HUDEP-2 (cell line): ENCODE results near the gene SH3TC2.

ENCODE experiments used
- DNase-seq, 76 experiments: peaks; one replicate each; lab custom pipeline; 2025; ENCODE audit not compliant: unreplicated experiment in 76 of 76; lab: John Stamatoyannopoulos, UW

Gene SH3TC2

DNA sequence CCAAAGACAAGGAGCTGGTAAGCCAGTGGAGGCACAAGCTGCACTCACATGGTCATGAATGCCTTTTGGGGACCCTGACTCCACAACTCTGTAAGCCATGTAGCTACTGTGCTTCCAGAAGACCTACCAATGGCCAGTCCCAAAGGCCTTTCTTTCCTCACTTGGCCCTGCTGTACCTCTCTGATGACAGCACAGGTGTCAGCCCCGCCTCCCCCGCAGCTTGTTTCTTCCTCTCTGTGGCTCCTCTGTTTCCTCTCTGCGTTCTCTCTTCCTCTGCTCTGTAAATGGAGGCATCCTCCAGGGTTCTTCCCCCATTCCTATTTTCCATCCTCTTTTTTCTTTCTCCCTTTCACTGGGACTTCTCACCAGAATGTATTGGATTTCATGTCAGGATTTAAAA lies 26.7 kb downstream of the SH3TC2 start:
- no peak for DNase-seq

DNA sequence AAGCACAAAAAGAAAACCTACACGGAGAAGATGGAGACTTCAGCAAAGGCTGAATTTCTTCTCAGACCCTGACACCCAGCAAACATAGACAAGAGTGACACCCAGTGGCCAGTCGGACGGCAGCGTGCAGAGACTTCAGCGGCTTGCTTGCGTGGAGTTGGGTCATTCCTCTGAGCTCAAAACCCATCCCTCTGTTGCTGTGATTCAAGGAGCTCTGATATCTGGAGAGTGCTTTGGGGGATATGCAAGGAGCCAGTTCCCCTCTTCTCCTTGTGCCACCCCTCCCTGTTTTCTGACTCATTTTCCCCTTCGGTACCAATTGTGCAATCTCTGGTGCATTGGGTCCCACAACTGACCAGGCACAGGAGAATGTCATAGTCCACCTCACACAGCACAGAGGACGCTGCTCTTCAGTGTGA lies 27.5 kb downstream of the SH3TC2 start:
- peak in 66 of 76 experiments; percentile 3 to 74 (median 48) for DNase-seq

DNA sequence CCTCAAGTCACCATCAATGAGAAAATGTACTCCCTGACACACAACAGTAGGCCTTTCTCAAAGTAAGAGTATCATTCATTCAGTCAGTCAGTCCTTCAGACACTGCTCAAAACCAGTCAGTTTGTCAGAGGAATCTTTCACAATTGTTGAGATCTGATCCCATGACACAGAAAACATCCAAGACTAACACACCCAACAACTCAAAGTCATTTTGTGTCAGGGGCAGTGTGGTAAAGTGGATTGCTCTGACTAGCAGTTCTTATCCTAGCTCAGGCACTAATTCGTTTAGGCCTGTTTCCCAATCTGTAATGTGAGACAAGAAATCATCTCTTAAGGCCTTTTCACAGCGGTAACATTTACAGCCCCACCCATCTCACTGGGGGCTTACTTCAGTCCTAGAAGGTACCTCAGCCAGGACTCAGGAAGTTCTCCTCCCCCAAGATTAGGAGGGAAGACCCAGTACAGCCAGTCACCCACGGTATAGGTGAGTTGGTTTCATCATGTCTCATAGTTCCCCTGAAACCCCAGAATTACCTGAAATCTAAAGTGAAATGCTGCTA lies 31.9 kb downstream of the SH3TC2 start:
- no peak for DNase-seq

DNA sequence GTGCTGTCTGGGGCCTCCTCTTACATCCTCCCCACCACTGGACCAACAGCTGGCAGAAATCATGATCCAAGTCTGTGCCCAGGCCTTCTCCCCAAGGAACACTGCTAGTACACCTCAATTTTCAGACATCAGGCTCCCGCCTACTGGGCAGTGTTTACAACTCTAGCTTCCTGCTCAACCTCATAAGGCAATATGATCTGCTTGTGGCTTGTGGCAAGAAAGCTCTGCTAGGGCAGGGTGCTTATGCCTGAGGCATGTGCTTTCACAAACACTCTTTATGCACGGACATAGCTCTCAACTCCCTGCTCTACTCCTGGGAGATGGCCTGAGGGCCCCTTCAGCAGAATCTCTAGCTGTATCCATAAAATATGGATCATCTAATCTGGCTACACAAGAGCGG lies 32.5 kb downstream of the SH3TC2 start:
- DNase-seq: no peak

DNA sequence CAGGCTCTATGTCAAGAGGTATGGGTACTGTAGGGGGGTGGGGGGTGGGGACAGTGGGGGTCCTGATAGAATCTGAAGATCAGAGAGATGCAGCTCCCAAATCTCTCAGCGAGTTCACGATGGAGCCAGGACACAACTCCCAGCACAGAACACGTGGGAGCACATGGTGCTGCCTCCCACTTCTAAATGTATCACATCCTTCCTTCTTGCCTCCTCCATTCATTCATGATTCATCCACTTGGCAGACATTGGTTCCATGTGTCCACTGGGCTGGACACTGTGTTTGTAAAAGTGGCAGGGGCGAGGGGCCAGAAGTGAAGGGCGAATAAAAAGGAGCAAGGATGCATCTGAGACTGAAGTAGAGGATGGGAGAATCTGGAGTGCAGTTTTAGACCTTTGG lies 33.9 kb downstream of the SH3TC2 start:
- no peak for DNase-seq

DNA sequence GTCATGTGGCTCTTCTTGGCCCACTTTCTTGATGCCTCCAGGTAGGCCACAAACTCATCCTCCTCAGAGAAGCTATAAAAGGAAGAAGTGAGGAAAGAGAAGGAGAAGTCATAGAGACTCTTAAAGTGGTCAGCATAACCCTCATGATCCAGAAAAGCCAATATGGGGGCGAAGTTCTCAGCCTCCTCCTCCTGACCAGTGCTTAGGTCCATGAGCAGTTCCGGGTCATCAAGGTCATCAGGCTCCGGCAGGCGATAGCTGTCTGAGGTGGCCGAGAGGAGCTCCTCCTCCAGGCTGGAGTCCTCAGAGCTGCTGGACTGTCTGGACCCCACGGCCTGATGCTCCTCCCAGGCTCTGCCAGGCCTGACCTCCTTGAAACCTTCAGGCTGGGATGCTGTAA lies 34.7 kb downstream of the SH3TC2 start:
- no peak for DNase-seq

DNA sequence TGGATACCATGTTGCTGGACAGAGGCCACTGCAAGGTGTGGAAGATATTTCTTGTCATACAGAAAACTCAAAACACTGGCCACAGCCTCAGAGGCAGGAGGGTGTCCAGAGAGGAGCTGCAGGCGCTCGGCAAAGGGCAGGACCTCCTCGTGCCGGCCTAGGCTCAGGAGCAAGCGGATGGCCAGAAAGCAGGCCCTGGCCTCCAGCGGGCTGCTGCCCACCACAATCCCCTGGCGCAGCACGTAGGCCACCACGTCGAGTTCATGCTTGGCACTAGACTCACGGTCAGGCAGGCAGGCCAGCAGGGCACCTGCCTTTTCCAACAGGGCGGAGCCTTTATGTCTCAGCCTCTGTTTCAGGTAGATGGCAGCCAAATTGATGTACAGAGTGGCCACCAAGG lies 35.2 kb downstream of the SH3TC2 start:
- no peak for DNase-seq

DNA sequence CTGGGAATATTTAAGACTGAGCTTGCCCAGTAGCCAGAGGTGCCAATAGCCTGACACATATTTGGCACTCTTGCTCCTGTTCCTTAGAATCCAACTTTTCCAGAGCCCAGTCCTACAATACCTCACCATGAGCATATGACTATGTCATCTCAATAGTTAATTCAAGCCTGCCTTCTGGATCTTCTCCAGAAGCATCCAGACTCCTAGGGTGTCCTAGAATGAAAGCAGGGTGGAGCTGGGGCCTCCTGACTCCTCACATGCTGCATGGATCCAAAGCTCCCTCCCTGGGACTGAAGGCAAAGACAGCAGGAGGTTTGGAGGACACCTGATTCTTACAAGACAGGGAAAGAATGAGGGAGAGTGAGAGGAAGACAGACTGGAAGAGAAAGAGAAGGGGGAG lies 37.9 kb downstream of the SH3TC2 start:
- no peak for DNase-seq

DNA sequence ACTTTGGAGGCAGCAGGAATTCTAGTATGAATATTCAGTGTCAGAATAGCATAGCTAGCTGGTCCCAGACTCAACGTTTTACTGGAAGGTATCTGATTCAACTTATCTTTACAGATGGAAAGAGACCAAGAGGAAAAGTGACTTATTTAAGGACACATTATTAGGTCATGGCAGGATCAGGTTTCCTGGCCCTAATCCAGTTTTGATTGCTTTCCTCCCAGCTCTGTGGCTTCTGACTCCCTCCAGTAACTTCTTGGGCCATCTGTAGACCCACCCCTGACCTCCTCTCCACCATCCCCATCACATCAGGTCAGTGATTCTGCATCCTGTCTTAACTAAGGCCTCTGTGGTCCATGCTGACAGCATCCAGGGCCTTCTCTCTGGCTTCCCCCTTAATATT lies 38.4 kb downstream of the SH3TC2 start:
- no peak for DNase-seq

DNA sequence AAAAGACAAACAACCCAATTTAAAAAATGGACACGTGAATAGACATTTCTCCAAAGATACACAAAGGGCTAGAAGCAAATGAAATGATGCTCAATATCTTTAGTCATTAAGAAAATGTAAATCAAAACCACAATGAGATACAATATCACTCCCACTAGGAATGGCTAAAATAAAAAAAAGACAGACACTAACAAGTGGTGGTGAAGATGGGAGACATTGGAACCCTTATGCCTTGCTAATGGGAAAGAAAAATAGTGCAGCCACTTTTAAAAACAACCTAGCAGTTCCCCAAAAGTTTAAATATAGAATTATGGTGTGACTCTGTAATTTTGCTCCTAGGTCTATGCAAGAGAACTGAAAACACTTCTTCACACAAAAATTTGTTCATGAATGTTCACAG lies 40.7 kb downstream of the SH3TC2 start:
- DNase-seq: no peak

DNA sequence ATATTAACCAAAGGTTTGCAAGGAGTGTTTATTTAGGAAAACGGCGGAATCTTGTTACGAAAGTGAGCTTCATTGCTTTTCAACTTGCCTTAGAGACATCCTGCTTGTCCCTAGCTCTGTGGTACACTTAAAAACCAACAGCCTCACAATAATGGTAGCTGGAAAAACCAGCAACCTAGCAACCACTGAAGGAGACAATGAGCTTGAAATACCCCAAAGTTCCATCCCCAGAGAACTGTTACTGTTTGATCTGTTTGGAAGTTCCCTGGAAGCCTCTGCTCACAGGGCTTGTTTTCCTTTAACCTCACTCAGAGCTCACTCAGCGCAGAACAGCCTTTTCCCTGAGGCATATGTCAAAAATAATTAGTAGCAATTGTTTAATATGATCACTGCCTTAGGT lies 43.2 kb downstream of the SH3TC2 start:
- DNase-seq: no peak

DNA sequence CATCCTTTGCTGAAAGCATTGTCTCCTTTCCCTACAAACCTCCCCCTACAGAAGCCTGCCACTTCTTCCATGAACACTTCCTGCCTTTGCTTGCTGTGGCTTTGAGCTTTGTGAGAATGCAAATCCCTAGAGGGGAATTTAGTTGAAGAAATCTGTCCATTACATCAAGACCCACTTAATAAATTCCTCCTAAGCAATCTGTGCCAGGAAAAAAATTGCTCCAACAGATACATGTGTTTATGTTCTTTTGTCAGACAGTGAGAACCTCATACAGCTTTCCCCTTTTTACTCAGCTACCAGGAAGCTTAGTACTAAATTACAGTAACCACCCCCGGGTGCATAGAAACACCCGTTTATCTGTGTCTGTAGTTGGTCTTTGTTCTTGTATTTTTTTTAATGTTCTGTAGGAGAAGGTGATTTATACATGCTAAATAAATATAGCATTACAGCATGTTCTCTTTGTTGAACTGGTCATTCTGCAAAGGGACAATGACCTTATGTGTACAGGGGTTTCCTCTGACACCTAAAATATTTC lies 43.9 kb downstream of the SH3TC2 start:
- no peak for DNase-seq

DNA sequence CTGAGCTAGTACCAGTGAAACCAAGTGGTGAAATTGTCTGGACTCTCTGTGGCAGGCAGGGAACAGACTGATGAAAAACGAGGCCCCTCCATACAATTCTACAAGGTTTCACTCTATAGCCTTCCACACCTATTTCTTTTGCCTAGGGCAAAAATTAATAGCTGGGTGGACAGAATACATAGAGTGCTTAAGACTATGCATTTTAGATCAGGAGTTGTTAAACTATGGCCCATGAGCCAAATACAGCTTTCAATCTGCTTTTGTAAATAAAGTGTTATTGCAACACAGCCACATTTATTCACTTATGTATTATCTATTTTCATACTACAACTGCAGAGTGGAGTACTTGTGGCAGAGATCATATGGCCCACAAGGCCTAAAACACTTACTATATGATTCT lies 45.2 kb downstream of the SH3TC2 start:
- no peak for DNase-seq

DNA sequence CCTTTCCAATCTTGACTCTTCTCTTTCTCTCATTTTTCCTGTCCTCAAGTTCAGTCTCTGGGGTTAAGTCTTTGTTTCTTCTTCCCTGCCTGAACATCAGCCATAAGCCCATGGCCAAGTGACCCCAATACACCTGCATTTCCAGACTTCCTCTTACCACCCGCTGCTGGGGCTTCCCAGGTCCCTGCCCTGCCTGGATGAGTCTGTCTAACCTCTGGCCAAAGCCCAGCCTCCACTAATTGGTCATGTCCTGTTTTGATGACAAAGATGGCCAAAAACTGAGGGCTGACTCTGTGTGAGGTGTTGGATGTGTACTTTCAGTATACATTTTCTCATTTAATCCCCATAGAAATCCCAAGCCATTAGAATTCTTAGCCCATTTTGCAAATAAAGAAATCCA lies 47.3 kb downstream of the SH3TC2 start:
- DNase-seq: no peak

DNA sequence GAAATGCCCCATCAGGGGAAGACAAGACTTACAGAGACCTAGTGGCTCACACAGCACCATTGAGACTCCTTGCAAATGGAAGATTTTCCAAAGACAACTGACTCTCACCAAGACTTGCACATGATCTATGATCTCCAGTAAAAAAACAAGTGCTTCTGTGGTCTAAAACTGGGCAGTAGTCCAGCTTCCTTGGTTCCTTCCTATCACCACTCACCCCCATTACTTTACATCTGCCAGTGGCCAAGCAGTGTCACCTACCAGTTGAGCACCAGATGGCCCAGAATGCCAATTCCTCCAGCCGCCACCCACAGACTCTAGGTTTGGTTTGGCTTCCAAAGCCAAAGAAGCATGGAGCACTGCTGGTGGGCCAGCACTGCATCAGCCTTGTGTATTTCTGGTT lies 47.7 kb downstream of the SH3TC2 start:
- peak in 9 of 76 experiments; percentile 1 to 27 (median 8) for DNase-seq

DNA sequence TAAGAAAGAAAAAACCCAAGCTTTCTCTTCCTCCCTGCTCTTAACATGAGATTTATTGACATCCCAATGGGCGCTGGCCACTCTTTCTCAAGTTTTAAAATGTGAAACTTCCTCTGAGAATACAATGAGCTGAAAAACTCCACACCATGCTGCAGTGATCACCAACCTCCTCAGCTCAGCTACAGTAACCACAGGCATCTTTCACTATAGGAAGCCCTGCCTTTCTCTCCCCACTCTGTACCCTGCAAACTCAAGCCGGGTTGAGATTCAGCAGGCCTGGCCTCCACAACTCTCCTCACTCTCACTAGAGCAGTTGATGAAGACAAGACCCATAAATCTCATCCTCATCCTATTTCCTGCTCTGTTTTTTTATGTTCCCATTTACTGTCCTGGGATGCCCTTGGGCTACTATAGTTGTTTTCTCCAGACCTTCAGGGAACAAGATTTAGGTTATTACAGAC lies 48.3 kb downstream of the SH3TC2 start:
- no peak for DNase-seq

DNA sequence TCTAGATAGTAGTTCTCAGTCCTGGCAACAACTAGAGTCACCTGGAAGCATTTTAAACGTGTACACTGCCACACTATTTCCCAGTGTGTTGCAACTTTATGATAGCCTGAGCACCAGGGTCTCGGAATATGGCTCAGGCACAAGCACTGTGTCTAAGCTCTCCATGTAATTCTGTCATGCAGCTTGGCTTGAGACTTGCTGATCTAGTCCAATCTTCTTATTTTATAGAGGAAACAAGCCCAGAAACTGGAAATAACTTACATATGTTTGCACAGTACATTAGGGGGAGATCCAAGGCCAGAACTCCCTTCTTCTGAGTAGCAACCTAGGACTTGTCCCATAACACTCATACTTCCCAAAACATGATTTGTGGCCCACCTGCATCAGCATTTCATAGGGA lies 49.1 kb downstream of the SH3TC2 start:
- DNase-seq: no peak

DNA sequence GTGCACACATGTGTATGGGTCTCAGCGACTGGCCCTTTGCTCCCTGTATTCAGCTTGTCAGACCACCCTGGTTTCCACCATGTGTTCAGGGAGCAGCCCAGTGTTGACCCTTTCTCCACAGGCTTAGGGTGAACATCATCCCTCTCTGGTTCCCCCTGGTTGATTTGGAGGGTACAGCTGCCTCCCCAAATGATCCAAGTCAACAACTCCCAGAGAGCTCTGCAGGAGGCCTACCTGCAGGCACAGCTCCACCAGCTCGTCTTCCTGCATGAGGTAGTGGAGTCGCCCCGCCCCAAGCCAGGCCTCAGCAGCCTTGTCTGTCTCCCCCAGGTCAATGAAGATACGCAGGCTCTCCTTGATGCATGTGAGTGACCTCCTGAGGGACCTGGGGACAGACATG lies 50.5 kb downstream of the SH3TC2 start:
- DNase-seq: no peak

DNA sequence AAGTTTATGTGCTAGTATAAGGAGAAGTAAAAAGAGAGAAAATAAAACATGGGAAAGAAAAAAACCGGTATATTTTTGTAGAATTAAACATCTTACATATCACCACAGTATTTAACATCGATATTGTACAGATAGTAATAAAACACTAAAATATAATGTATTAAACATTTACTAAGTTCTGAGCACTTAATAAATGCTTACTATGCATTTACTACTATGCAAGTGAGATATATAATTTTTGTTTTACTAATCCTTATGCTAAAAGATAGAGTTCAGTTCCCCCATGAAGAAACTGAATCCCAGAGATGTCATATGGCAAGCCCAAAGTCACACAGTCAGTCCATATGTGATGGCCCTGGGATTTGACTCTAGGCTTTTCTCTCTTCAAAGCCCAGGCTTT lies 51.1 kb downstream of the SH3TC2 start:
- DNase-seq: no peak

DNA sequence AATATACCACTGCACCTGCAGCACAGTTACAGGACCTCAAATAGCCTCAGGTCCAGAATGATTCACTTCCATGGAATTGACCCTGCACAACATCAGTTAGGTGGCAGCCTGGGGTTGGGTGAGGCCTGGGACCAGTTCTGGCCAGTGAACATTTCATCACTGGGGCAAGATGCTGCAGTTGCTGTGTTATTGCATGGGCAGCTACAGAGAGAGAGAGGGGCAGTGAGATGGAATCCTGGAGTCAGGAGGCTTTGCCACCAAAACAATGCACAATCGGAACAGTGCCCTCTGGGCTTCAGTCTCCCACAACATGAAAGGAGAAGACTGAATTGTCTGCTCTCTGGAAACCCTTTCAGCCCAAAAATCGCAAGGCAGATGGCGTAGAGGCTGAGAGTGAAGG lies 51.8 kb downstream of the SH3TC2 start:
- no peak for DNase-seq

DNA sequence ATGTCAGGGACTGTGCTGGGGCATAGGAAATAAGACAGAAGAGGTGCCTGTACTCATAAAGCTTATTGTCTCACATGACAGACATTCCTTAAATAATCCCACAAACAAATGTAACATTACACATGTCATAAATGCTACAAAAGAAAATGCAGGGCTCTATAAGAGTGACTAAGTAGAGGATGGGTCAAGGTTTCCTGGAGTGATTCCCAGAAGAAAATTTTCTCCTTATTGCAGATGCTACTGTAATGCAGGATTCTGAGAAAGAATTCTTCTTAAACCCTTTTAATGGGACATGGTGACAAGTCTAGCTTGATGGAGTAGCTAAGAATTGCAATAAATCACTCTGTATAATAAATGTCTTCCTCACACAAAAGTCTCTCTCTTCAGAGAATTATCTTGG lies 55.7 kb downstream of the SH3TC2 start:
- DNase-seq: no peak

DNA sequence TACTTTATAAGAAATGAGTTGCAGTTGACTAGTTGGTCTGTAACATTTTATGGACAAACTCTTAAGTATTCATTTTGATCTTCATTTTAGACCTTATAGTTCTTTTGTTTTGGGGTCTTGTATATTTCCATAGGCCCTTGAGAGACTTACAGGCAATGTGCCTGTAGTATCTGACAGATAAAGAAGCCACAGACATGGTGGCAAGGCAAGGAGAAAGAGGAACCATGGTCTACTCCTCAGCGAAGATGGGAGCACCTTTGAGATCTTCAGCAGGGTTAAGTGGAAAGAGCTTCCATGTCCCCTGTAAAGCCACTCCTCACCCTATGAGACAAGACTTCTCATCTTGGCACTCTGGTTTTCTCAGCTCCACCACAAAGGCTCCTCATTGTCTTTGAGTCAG lies 56.4 kb downstream of the SH3TC2 start:
- no peak for DNase-seq
